Endodermal cell (in vitro differentiated cells): ENCODE measurements around the gene TOLLIP. TPM values are rescaled to one million over a fixed set of nuclear protein-coding genes. Genes with fewer than 3 reads are reported as not detected.

Source experiments
- DNase-seq: peaks from one replicate; pipeline ENCODE4 v3.0.0-alpha.2; 2017
- H3K27ac ChIP-seq: 2 replicates; pipeline ENCODE4 v1.5.1; 2013; ENCODE audit warnings: mild to moderate bottlenecking, low read depth, low read length, moderate library complexity
- H3K27me3 ChIP-seq: 2 replicates; pipeline ENCODE4 v1.6.1; 2013; ENCODE audit warnings: mild to moderate bottlenecking, low read length, moderate library complexity; ENCODE audit not compliant: insufficient read depth, control insufficient read depth, poor library complexity, severe bottlenecking
- H3K36me3 ChIP-seq: 2 replicates; pipeline ENCODE4 v1.7.0; 2013; ENCODE audit warnings: mild to moderate bottlenecking, low read length, moderate library complexity; ENCODE audit not compliant: control insufficient read depth, insufficient read depth
- H3K4me1 ChIP-seq: one replicate; pipeline ENCODE4 v1.7.0; 2013; ENCODE audit warnings: low read length; ENCODE audit not compliant: control insufficient read depth, insufficient read depth
- H3K4me3 ChIP-seq: 2 replicates; pipeline ENCODE4 v1.5.1; 2013; ENCODE audit warnings: mild to moderate bottlenecking, low read length, moderate library complexity
- H3K9ac ChIP-seq: 2 replicates; pipeline ENCODE4 v1.6.1; 2013; ENCODE audit warnings: mild to moderate bottlenecking, low read length, moderate library complexity; ENCODE audit not compliant: poor library complexity, severe bottlenecking; ENCODE audit errors: extremely low read depth
- H3K9me3 ChIP-seq: 2 replicates; pipeline ENCODE4 v1.6.1; 2013; ENCODE audit warnings: mild to moderate bottlenecking, low read length, moderate library complexity; ENCODE audit not compliant: control insufficient read depth
- H3K27ac Mint-ChIP-seq: 2 replicates; pipeline ENCODE4 v1.8.0; 2020; ENCODE audit warnings: mixed read lengths
- H3K27me3 Mint-ChIP-seq: 2 replicates; pipeline ENCODE4 v1.8.0; 2021; ENCODE audit warnings: mild to moderate bottlenecking, mixed read lengths; ENCODE audit not compliant: insufficient read depth
- H3K36me3 Mint-ChIP-seq: 2 replicates; pipeline ENCODE4 v1.8.0; 2020; ENCODE audit warnings: low read depth, mixed read lengths
- H3K4me1 Mint-ChIP-seq: 2 replicates; pipeline ENCODE4 v1.8.0; 2020; ENCODE audit warnings: mixed read lengths
- H3K4me3 Mint-ChIP-seq: 2 replicates; pipeline ENCODE4 v1.8.0; 2020; ENCODE audit warnings: mild to moderate bottlenecking, moderate library complexity, mixed read lengths
- H3K9me3 Mint-ChIP-seq: 2 replicates; pipeline ENCODE4 v1.8.0; 2020; ENCODE audit warnings: mild to moderate bottlenecking, mixed read lengths
- WGBS, 2 experiments: methylation state at CpG; one replicate each; pipeline versions ENCODE4 v1.1.5 to v1.1.7; 2013; ENCODE audit warnings: missing lambda C conversion rate in 2 of 2, mixed read lengths in 1 of 2; ENCODE audit not compliant: insufficient coverage in 1 of 2, insufficient read length in 1 of 2; 5-methylcytosine and 5-hydroxymethylcytosine counted together
- total RNA-seq, 2 donors: library from RNA; stranded (reverse); fragmentation: NEBNext Ultra II Directional in 1 of 2; extraction: Animal tissue kit (Norgen Biotek cat#: 25700) in 1 of 2; gene quantifications; 2 replicates in 1 of 2; 3 replicates in 1 of 2; pipeline ENCODE4 v1.2.1, GENCODE V29; 2021
- TF ChIP-seq, protein P1 (sequence below): fragments of 200-600 bp; sonication (generic); conservative IDR thresholded peaks from 2 replicates; pipeline ENCODE4 v1.5.0; 2021; ENCODE audit warnings: antibody characterized with exemption, mild to moderate bottlenecking

Gene TOLLIP
- total RNA-seq, 2 donors from 2014 or later: 34.3 to 37.4 TPM

DNA sequence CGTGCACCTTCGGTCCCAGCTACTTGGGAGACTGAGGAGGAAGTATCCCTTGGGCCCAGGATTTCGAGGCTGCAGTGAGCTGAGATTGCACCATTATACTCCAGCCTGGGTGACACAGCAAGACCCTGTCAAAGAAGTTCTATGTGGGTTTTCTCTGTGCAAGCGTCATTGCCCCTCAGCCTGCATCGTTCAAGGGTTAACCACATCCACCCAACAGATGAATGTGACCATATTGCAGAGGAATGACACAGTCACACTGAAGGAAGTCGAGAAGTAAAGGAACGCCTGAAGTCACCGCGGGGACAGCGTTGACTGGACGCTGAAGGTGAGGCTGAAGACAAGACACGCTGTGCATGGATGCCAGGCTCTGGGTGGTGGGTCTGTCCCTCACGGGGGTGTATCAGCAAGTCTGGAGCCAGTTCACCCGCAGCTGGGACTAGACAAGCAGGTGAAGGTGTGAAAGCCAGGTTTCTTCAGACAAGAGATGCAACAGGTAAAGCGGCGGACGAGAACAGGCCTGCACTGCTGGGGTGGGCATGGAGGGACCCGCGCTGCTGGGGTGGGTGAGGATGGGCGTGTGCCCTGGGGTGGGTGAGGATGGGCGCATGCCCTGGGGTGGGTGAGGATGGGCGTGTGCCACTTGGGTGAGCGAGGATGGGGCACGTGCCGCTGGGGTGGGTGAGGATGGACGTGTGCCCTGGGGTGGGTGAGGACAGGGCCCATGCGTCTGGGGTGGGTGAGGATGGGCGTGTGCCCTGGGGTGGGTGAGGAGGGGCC is 36.5 kb upstream of the TOLLIP start:
- no peak overlapping the region for H3K27ac Mint-ChIP-seq
- Histone ChIP-seq H3K27ac (no peak overlapping the region), H3K9ac (no peak overlapping the region), H3K36me3 (no peaks in the 10 kb centered on the region), H3K4me1 (no peaks in the 10 kb centered on the region), H3K4me3 (no peak overlapping the region), H3K27me3 (peaks cover 3% of the 10 kb centered on the region), H3K9me3 (no peaks in the 10 kb centered on the region)
- H3K27me3 Mint-ChIP-seq: peaks cover 10% of the 10 kb centered on the region
- no peaks in the 10 kb centered on the region for H3K9me3 Mint-ChIP-seq
- no peak overlapping the region for H3K4me3 Mint-ChIP-seq
- 87 to 93% methylated on average over 6 to 27 of the region's 28 CpGs for WGBS, 2 experiments
- H3K4me1 Mint-ChIP-seq: no peaks in the 10 kb centered on the region
- H3K36me3 Mint-ChIP-seq: no peaks in the 10 kb centered on the region
- no peak for DNase-seq
- TF ChIP-seq, protein P1, sequence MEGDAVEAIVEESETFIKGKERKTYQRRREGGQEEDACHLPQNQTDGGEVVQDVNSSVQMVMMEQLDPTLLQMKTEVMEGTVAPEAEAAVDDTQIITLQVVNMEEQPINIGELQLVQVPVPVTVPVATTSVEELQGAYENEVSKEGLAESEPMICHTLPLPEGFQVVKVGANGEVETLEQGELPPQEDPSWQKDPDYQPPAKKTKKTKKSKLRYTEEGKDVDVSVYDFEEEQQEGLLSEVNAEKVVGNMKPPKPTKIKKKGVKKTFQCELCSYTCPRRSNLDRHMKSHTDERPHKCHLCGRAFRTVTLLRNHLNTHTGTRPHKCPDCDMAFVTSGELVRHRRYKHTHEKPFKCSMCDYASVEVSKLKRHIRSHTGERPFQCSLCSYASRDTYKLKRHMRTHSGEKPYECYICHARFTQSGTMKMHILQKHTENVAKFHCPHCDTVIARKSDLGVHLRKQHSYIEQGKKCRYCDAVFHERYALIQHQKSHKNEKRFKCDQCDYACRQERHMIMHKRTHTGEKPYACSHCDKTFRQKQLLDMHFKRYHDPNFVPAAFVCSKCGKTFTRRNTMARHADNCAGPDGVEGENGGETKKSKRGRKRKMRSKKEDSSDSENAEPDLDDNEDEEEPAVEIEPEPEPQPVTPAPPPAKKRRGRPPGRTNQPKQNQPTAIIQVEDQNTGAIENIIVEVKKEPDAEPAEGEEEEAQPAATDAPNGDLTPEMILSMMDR: no peak

DNA sequence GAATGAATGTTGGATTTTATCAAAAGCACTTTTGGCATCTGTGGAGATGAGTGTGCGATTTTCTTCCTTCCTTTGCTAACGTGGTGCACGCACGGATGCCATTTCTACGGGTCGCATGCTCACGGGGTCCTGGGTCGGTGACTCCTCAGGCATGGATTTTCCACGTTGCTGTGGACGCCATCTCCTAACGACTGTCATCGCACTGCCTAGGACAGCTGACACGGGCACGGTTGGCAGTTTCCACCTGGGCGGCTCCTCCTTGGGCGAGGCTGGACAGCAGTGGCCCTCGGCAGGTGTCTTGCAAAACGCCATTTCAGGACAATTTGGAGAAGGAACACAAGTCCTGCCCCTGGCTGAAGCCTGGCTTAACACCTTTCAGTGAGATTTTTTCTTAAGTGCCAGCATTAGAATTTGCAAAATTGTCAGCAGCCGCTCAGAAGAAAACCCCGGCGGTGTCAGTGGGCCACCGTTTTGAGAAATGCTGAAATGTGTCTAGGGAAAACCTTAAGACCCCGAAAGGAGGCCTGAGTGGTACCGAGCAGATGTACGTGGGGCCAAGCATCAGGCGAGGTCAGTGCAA is 34.7 kb upstream of the TOLLIP start:
- 89 to 93% methylated on average over 22 to 26 of the region's 26 CpGs for WGBS, 2 experiments
- H3K27ac Mint-ChIP-seq: no peak overlapping the region
- no peak for DNase-seq
- Histone ChIP-seq H3K9me3 (no peaks in the 10 kb centered on the region), H3K4me1 (no peaks in the 10 kb centered on the region), H3K4me3 (no peak overlapping the region), H3K9ac (no peak overlapping the region), H3K36me3 (no peaks in the 10 kb centered on the region), H3K27me3 (peaks cover 5% of the 10 kb centered on the region), H3K27ac (no peak overlapping the region)
- no peaks in the 10 kb centered on the region for H3K9me3 Mint-ChIP-seq
- TF ChIP-seq, protein P1: no peak
- H3K4me3 Mint-ChIP-seq: no peak overlapping the region
- H3K4me1 Mint-ChIP-seq: no peaks in the 10 kb centered on the region
- no peaks in the 10 kb centered on the region for H3K36me3 Mint-ChIP-seq
- peaks cover 10% of the 10 kb centered on the region for H3K27me3 Mint-ChIP-seq

GRCh38 chr11:1343391-1344055 is 34.1 kb upstream of the TOLLIP start:
- DNase-seq: no peak
- no peak overlapping the region for H3K9ac ChIP-seq
- Mint-ChIP-seq H3K9me3 (no peaks in the 10 kb centered on the region), H3K4me1 (no peaks in the 10 kb centered on the region), H3K27ac (no peak overlapping the region), H3K36me3 (no peaks in the 10 kb centered on the region), H3K4me3 (no peak overlapping the region), H3K27me3 (peaks cover 10% of the 10 kb centered on the region)
- 92 to 95% methylated on average over 25 of the region's 25 CpGs for WGBS, 2 experiments
- H3K36me3 ChIP-seq: no peaks in the 10 kb centered on the region
- H3K9me3 ChIP-seq: no peaks in the 10 kb centered on the region
- H3K4me3 ChIP-seq: no peak overlapping the region
- no peaks in the 10 kb centered on the region for H3K4me1 ChIP-seq
- H3K27ac ChIP-seq: no peak overlapping the region
- TF ChIP-seq, protein P1: no peak
- peaks cover 6% of the 10 kb centered on the region for H3K27me3 ChIP-seq
